ENCODE data around the gene HIPK4. TPM values are rescaled to one million over a fixed set of nuclear protein-coding genes. Genes with fewer than 3 reads are reported as not detected.
"Not testable (repeated sequence)": the region's sequence is repeated elsewhere in the genome, so short reads cannot be mapped to it uniquely, and the experiment has no call there.

The HIPK4 gene
- total RNA-seq (ENCODE audit: insufficient read depth, low replicate concordance) = 0.72 TPM

DNA sequence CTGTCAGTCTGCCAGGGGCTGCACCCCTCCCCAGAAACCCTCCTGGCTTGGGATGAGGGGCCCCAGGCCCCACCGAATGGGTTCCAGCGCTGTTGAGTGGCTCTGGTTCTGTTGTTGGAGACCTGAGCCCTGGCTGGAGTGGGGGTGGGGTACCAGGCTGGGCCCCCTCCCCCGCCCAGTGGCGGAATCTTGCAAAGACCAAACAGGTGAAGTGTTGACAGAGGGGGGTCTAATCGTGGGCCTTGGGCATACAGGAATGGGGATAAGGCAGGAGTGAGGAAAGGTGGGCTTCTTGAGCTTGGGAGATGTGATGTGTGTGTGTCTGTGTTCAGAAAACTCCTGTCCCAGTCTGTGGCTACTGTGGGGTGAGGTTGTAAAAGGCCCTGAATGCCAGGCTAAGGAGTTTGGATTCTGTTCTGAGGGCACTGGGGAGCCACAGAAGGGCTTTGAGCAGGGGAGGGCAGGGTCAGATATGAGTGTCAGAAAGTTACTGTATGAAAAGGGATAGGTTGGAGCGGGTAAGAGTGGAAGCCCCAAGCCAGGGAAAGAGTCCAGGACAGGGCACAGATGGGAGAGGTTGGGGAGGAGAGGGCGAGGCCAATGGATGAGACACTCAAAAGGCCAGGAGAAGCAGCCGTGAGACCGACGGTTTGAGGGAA lies at the start of gene HIPK4:
Gene HIPK4, minus strand, starts transcription at position 98 of the 659 bp plus-strand sequence. CDS start 279 bp downstream, outside the sequence.
- DNase-seq (ENCODE audit: low spot score) = no peak

DNA sequence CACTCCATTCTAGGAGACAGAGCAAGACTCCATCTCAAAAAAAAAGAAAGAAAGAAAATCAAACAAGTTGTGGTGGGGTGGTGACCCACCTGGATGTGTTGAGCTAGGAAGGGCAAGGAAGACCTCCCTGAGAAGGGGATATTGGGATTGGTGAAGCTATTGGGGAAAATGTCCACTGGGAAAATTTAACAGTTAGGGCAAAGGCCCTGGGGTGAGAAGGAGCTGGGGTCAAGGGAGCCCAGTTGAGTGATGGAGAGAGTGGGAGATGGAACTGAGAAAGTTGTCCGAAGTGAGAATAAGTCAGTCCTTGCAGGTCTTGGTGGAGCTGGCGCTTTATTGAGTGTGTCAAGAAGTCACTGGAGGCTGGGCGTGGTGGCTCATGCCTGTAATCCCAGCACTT lies 48.3 kb upstream of the HIPK4 start:
- DNase-seq (ENCODE audit: low spot score) = no peak

GRCh38 chr19:40433391-40434216 lies 43.6 kb upstream of the HIPK4 start:
- peak; percentile 97 for DNase-seq (ENCODE audit: low spot score)

- not testable (repeated sequence) for DNase-seq (ENCODE audit: low spot score)
Observed at GRCh38 chr19:40432760-40433159, 42.8 kb upstream of the HIPK4 start.

GRCh38 chr19:40431698-40432097 lies 41.7 kb upstream of the HIPK4 start:
- DNase-seq (ENCODE audit: low spot score) = no peak

- DNase-seq (ENCODE audit: low spot score) = not testable (repeated sequence)
Observed at GRCh38 chr19:40430242-40430641, 40.3 kb upstream of the HIPK4 start.

- not testable (repeated sequence) for DNase-seq (ENCODE audit: low spot score)
Observed at GRCh38 chr19:40428197-40428596, 38.2 kb upstream of the HIPK4 start.

GRCh38 chr19:40425450-40426287 lies 35.7 kb upstream of the HIPK4 start, which contains the start of gene SERTAD1:
Gene SERTAD1 (minus strand): TSS chr19:40425992. CDS start chr19:40423546, 2,446 bp downstream.
- peak; percentile 100 for DNase-seq (ENCODE audit: low spot score)

- peak; percentile 47 for DNase-seq (ENCODE audit: low spot score)
Observed at GRCh38 chr19:40424637-40425449, 34.9 kb upstream of the HIPK4 start.

DNA sequence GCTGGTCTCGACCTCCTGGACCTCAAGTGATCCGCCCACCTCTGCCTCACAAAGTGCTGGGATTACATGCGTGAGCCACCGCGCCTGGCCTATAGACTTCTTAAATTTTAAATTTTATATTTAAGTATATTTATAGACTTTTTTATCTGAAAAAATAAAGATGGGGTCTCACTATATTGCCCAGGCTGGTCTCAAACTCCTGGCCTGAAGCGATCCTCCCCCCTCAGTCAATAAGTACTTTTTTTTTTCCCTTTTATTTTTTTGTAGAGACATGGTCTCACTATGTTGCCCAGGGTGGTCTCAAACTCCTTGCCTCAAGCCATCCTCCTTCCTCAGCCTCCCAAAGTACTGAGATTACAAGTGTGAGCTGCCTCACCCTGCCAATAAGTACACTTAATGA lies 34.0 kb upstream of the HIPK4 start:
- no peak for DNase-seq (ENCODE audit: low spot score)

DNA sequence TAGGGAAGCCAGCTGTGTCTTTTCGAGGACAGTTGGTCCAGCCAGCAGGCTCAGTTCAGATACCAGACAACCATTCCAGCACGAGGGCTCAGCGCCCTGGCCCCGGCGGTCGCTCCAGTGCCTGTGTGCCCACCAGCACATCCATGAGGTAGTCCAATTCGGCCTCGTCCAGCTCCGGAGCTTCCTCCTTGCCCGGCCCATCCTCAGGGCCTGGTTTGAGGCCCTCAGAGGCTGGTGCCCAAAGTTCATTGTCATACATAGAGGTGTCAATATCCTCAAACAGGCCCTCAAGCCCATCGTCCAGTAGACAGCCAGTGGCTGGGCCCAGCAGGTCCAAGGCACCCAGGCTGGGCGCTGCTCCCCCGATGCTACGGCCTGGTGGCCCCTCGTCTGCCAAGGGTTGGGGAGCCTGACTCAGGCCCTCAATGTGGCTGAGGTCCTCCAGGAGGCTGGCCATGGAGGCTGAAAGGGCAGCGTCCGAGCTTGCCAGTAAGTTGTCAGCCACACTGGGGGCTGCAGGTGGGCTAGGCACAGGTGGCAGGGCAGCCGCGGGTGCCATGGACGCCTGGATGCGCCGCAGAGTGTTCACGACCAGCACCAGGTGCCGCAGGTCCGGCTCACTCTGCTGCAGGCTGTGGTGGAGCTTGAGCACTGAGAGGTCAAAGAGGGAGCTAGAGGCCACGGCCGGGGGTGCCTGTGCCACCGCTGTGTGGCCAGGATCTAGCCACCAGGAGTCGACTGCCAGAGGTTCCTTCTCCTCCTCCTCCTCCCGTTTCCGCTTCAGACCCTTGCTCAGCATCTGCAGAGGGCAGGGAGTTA lies 33.0 kb upstream of the HIPK4 start:
- no peak for DNase-seq (ENCODE audit: low spot score)

GRCh38 chr19:40421993-40422747 lies 32.2 kb upstream of the HIPK4 start:
- DNase-seq (ENCODE audit: low spot score) = peak; percentile 47

DNA sequence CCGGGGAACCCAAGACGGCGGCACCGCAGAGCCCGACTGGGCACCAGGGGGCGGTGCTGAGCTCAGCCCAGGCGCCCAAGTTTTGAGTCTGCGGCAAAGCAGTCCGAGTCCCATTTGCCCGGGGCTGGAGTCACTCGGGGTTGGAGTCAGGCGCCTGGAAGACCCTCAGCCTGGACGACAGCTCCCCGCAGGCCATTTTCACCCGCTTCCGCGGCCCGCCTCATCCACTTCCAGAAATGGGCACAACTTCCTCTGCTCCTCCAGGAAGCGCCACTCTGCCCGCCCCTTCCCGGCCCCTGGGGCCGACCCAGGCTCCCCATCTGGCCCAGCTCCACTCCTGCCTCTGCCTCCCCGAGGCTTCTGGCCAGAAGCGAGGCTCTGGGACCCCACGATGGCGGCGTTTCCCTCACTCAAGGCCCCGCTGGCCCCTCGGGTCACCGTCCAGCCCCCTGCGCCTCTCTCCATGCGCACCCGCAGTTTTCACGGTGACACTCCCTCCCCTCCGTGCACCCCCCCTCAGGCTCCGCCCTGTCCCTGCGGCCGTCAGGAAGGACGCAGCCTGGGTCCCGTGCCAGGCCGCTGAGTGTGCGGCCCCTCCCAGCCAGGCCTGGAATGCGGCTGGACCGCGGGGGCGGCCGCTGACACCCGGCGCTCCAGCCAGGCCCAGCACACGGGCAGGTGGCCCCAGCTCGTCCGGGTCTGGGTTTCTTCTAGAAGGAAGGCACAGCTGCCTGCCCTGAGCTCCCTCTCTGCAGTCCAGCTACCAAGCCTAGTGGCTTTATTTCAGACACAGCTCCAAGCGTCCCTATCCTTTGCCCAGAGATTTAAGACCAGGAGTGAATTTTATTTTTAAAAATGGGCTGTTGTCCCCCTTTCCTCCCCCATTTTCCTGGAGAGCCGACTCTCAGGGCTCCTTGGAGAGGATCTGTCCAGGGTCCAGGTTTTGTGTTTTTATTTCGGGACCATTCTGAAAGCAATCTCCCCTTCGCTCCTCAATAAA lies 31.1 kb upstream of the HIPK4 start:
- peak; percentile 97 for DNase-seq (ENCODE audit: low spot score)

DNA sequence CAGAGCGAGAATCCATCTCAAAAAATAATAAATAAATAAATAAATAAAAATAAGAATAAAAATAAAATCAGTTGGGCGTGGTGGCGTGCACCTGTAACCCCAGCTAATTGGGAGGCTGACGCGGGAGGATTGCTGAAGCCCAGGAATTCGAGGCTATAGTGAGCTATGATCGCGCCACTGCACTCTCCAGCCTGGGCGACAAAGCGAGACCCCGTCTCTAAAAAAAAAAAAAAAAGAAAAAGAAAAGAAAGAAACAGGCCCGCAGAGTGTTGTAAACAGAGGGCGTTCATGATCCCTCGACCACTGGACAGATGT lies 30.4 kb upstream of the HIPK4 start:
- no peak for DNase-seq (ENCODE audit: low spot score)

GRCh38 chr19:40419780-40420179 lies 29.8 kb upstream of the HIPK4 start:
- no peak for DNase-seq (ENCODE audit: low spot score)

GRCh38 chr19:40419066-40419612 lies 29.2 kb upstream of the HIPK4 start:
- no peak for DNase-seq (ENCODE audit: low spot score)

DNA sequence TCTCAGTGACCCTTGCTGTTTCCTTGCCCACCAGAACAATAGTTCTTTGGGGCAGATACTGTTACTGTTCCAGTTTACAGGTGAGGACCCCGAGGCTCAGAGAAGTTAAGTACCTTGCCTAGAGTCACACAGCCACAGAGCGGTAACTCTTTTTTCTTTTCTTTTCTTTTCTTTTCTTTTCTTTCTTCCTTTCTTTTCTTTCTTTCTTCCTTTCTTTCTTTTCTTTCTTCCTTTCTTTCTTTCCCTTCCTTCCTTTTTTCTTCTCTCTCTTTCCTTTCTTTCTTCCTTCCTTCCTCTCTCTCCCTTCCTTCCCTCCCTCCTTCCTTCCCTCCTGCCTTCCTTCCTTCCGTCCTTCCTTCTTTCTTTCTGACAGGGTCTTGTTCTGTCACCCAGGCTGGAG lies 28.1 kb upstream of the HIPK4 start:
- DNase-seq (ENCODE audit: low spot score) = no peak

DNA sequence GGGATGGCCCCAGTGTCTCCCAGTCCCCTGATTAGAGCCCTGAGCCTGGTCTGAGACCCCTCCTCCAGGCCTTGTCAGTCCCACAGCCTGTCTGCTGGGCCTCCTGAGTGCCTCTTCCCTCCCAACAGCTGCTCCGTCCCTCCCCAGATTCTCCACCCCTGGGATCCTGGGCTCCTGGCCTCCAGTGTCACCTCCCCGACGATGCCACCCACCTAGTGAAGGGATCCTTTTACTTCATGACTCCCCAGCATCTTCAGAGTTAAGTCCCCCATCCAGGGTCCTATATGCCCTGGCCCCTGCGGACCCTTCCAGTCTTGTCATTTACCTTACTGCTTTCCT lies 27.6 kb upstream of the HIPK4 start:
- no peak for DNase-seq (ENCODE audit: low spot score)

Measured in umbilical cord (tissue), 2 donors.